ENCODE data around the gene SELENOO. TPM values are rescaled to one million over a fixed set of nuclear protein-coding genes. Genes with fewer than 3 reads are reported as not detected.

The SELENOO gene
- total RNA-seq, 2 experiments from 2014 or later = 26.0 to 26.1 TPM

DNA sequence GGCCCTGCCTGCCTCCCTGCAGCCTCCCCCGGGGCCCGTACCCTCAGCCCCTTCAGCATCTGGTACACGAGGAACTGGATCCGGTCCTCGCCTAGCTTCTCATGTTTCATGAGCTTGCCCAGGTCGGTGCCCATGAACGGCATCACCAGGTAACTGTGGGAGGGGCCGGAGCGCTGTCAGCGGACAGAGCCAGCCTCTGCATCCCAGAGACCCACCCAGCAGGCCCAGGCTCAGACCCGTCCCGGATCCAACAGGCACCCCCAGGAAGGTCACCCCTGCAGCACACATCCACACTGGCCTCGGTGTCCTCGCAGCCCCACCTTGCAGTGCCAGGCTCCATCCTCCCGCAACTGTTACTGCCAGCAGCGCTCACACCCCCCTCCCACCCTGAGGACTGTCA lies 56.2 kb downstream of the SELENOO start:
- ChIA-PET CTCF (no interaction called here), POLR2A (no interaction called here)
- H3K27ac ChIP-seq (ENCODE audit: low read depth in 1 of 2, low read length in 2 of 2) = no peak overlapping the region
- TF ChIP-seq CTCF (IDR thresholded peaks at IDR 0.05) = no peak
- no peak overlapping the region for H3K4me3 Mint-ChIP-seq
- peaks cover 6% of the 10 kb centered on the region for H3K4me1 Mint-ChIP-seq (ENCODE audit: low read depth)
- H3K4me3 ChIP-seq (ENCODE audit: low read length) = no peak overlapping the region
- intact Hi-C loops (cut with DNase I, micrococcal nuclease) = no loop called here
- peaks cover 0 to 8% of the 10 kb centered on the region in 2 experiments for H3K9me3 ChIP-seq (ENCODE audit: control insufficient read depth in 1 of 2, insufficient read depth in 1 of 2, low read length in 2 of 2)
- H3K36me3 Mint-ChIP-seq (ENCODE audit: low read depth) = no peaks in the 10 kb centered on the region
- H3K36me3 ChIP-seq (ENCODE audit: insufficient read depth, low read length) = no peaks in the 10 kb centered on the region
- ATAC-seq (ENCODE audit: poor library complexity) = no peak
- peaks cover 6 to 12% of the 10 kb centered on the region in 2 experiments for H3K27me3 ChIP-seq (ENCODE audit: control insufficient read depth in 1 of 2, insufficient read depth in 2 of 2, low read length in 2 of 2)
- peaks cover 13% of the 10 kb centered on the region for H3K4me1 ChIP-seq (ENCODE audit: insufficient read depth, low read length)
- peaks cover 9% of the 10 kb centered on the region for H3K27me3 Mint-ChIP-seq
- H3K27ac Mint-ChIP-seq = no peak overlapping the region
- DNase-seq = no peak
- H3K9me3 Mint-ChIP-seq = no peaks in the 10 kb centered on the region

DNA sequence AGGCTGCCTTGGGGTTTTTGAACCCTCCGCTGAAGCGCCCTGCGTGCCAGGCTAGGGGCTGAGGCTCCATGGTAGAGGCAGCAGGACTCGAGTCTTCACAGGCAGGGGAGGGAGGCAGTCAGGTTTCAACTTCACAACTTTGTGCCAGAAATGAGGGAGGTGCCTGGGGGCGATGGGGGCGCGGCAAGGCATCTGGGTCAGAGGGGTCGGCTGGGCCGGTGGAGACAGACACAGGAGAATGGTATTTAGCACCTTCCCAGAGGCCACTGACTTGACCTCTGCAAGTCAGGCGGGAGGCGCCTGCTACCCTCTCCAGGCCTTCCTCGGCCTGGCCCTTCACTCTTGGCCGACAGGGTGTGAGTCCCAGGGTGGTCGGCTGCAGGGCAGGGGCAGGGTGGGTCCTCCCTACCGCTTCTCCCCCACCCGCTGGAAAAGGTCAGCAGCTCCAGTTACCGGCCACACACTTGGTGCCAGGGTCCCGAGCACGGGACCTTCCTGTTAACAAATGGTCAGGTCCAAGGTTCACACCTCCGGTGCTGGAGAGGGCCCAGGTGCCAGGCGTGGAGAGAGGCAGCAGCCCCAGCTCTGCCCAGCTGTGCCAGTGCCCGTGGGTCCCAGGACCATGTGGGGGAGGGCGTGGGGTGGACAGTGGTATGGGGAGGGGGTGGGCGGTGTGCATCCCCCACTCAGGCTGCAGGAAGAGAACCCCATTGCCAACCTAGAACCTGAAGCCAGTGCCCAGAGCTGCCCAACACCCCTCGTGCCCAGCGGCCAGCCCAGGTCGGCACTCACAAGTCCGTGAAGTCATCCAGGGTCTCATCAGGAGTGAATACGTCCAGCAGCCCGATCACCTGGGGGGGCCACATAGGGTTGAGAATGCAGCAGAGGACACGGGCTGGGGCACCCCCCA lies 56.9 kb downstream of the SELENOO start:
- Histone ChIP-seq H3K4me1 (ENCODE audit: insufficient read depth, low read length) (peaks cover 17% of the 10 kb centered on the region), H3K4me3 (ENCODE audit: low read length) (no peak overlapping the region), H3K9me3 (ENCODE audit: control insufficient read depth in 1 of 2, insufficient read depth in 1 of 2, low read length in 2 of 2) (peaks cover 0 to 14% of the 10 kb centered on the region in 2 experiments), H3K36me3 (ENCODE audit: insufficient read depth, low read length) (no peaks in the 10 kb centered on the region), H3K27me3 (ENCODE audit: control insufficient read depth in 1 of 2, insufficient read depth in 2 of 2, low read length in 2 of 2) (peaks cover 13 to 19% of the 10 kb centered on the region in 2 experiments), H3K27ac (ENCODE audit: low read depth in 1 of 2, low read length in 2 of 2) (no peak overlapping the region)
- Mint-ChIP-seq H3K9me3 (no peaks in the 10 kb centered on the region), H3K27me3 (peaks cover 16% of the 10 kb centered on the region), H3K4me1 (ENCODE audit: low read depth) (peaks cover 7% of the 10 kb centered on the region), H3K27ac (no peak overlapping the region), H3K36me3 (ENCODE audit: low read depth) (no peaks in the 10 kb centered on the region), H3K4me3 (no peak overlapping the region)
- ChIA-PET POLR2A (no interaction called here), CTCF (no interaction called here)
- intact Hi-C loops (cut with DNase I, micrococcal nuclease) = no loop called here
- DNase-seq = no peak
- TF ChIP-seq CTCF (IDR thresholded peaks at IDR 0.05) = no peak
- no peak for ATAC-seq (ENCODE audit: poor library complexity)

DNA sequence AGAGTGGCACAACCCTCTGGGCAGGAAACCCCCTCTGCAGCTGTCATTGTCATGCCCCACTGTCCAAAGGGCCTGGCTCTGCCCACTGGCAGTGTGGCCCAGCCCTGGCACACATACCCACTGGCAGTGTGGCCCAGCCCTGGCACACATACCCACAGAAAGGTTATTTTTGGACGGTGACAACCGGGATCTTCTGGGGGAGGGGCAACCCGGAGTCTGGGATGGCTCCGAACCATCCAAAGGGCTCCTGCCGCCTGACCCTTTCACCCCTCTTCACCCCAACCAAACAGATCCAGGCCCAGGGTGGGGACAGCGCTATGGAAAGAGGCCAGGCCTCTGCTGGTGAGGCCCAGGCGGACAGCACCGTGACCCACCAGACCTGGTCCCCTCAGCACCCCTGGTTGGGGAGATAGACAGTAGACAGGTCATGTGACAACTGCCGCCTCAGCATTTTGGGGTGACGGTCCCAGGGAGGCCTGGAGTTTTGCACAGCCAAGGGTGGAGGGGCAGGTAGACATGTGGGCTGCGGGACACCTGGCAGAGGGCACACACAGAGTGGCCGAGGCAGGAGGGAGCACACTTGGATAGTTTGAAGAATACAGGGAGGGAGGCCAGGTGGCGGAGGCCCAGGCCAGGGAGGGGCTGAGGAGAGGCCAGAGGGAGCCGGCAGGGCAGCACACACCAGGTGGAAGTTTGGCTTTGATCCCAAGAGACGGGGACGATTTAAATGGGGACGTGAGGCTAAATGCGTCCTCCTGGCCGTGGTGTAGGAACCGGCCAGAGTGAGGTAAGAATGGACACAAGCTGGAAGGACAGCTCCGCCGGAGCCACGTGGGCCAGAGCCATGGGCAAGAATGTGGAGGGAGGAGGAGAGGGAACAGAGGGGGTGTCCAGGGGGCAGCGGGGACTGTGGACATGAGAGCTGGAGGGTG lies 57.8 kb downstream of the SELENOO start:
- Histone ChIP-seq H3K36me3 (ENCODE audit: insufficient read depth, low read length) (no peaks in the 10 kb centered on the region), H3K27me3 (ENCODE audit: control insufficient read depth in 1 of 2, insufficient read depth in 2 of 2, low read length in 2 of 2) (peaks cover 22 to 28% of the 10 kb centered on the region in 2 experiments), H3K4me1 (ENCODE audit: insufficient read depth, low read length) (peaks cover 22% of the 10 kb centered on the region), H3K27ac (ENCODE audit: low read depth in 1 of 2, low read length in 2 of 2) (no peak overlapping the region), H3K9me3 (ENCODE audit: control insufficient read depth in 1 of 2, insufficient read depth in 1 of 2, low read length in 2 of 2) (peaks cover 0 to 19% of the 10 kb centered on the region in 2 experiments), H3K4me3 (ENCODE audit: low read length) (no peak overlapping the region)
- no peaks in the 10 kb centered on the region for H3K36me3 Mint-ChIP-seq (ENCODE audit: low read depth)
- H3K27me3 Mint-ChIP-seq = peaks cover 18% of the 10 kb centered on the region
- ChIA-PET CTCF (no interaction called here), POLR2A (no interaction called here)
- H3K27ac Mint-ChIP-seq = no peak overlapping the region
- intact Hi-C loops (cut with DNase I, micrococcal nuclease) = no loop called here
- no peaks in the 10 kb centered on the region for H3K9me3 Mint-ChIP-seq
- DNase-seq (no peak), ATAC-seq (ENCODE audit: poor library complexity) (no peak)
- no peak for TF ChIP-seq CTCF (IDR thresholded peaks at IDR 0.05)
- H3K4me3 Mint-ChIP-seq = no peak overlapping the region
- H3K4me1 Mint-ChIP-seq (ENCODE audit: low read depth) = peaks cover 7% of the 10 kb centered on the region
